IPS-11a (cell line): ENCODE results near the gene F10.
"Not testable (repeated sequence)": the region's sequence is repeated elsewhere in the genome, so short reads cannot be mapped to it uniquely, and the experiment has no call there.

Experiments used
- H3K4me3 ChIP-seq: one replicate; pipeline ENCODE4 v1.5.1; 2013; ENCODE audit warnings: low read depth, low read length, control low read depth

Gene F10

DNA sequence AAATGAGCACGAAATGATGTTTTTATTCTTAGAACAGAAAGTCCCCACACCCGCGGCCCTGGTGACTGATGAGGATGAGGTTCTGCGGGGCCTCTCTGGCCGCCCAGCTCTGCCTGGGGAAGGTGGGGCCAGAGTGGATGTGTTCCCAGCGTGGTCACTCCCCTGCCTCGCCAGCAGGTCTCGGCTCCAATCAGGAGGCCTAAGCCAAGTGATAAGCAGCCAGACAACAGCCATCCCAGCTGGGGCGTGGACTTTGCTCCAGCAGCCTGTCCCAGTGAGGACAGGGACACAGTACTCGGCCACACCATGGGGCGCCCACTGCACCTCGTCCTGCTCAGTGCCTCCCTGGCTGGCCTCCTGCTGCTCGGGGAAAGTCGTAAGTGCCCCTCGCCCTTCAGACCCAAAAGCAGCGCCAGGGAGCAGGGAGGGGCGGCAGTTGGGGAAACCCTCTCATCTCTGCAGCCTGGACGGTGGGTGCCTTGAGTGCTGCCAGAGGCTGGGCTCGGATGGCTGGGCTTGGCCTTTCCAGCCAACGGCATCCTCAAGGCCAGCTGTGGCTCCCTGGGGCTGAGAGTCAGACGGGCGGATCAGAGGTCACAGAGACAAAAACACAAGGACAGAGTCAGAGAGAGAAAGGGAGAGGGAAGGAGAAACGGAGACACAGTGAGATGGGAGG lies at the start of gene F10:
Gene F10, plus strand, starts transcription at position 250 of the 676 bp plus-strand sequence. Its CDS starts 57 bp downstream, at position 307.
- no peak within 1 kb of the TSS for H3K4me3 ChIP-seq

DNA sequence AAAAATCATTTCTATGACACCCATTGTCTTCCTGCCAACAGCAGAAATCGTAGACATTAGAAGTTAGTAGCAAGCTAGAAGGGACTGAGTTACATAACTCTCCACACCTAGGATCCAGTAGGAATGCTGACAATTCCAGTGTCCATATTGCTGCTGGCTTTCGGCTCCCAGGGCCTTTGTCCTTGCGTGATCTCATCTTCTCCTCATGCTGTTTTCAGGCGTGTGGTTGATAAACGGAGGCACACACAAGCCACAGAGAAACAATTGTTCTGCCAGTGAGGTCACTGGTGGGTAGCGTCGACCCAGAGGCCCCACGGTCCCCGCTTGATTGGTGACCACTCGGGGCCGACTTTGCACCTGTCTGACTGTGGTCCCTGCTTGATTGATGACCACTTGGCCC lies 48.7 kb upstream of the F10 start:
- H3K4me3 ChIP-seq, result no peak overlapping the region

DNA sequence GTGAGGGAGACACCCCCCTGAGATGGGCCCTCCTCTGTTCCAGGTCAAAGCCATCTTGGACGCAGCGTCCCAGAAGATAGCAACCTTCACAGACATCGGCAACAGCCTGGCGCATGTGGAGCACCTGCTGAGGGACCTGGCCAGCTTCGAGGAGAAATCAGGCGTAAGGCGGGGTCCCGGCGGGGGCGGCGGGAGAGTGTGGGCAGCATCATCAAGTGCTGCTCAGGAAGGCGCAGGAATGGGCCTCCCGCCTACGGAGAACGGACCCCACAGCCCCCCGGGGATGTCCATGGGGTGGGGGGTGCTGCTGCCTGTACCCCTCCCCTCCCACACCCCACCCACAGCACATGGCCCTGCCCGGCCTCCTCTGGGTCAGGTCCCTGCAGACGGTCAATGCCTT lies 48.2 kb upstream of the F10 start:
- no peak overlapping the region for H3K4me3 ChIP-seq

DNA sequence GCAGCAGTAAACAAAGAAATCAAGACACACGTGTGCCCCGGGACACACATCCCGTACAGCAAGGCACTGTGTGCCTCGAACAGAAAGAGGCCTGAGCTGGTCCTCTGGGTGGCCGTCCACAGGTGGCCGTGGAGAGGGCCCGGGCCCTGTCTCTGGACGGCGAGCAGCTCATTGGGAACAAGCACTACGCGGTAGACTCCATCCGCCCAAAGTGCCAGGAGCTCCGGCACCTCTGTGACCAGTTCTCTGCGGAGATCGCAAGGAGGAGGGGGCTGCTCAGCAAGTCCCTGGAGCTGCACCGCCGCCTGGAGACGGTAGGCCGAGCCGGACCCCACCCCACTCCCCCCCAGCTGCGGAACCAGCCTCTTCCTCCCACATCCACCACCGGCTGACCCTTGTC lies 47.7 kb upstream of the F10 start:
- H3K4me3 ChIP-seq, result no peak overlapping the region

DNA sequence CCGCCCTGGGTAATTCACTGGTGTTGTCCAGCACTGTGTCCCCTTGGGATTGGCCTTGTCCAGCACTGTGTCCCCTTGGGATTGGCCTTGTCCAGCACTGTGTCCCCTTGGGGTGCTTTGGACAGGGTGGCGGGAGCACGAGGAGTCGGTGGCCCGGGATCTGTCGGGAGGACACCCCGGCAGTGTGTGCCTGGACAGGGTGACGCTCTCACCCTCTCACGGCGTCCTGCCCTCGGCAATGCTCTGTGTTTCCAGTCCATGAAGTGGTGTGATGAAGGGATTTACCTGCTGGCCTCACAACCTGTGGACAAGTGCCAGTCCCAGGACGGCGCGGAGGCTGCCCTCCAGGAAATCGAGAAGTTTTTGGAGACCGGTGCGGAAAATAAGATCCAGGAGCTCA lies 46.9 kb upstream of the F10 start:
- H3K4me3 ChIP-seq, result no peak overlapping the region

DNA sequence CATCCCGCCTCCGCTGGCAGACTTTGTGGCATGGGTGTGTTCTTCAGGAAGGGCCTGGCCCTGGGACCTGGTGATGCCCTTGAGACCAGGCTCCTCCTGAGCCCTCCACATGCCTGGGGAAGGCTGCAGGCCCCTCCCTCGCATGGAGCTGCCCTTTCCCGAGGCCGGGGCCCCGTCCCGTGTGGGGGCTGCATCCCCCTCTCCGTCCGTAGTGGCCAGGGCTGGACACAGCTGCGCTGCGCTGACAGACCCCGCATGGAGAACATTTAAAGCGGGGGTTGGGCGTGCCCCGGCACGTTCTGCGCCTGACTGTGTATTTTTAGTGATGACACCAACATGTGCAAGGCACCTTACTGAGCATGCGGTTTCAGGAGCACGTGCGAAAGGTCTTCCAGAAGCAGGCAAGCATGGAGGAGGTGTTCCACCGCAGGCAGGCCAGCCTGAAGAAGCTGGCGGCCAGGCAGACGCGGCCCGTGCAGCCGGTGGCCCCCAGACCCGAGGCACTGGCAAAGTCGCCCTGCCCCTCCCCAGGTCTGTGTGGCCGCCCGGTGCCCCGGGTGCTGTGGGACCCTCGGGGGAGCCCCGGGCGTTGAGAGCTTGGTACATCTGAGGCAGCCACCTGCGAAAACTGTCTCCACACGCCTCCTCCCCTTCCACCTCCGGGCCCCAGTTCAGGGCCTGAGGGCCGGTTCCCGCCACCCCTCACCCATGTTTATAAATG lies 45.8 kb upstream of the F10 start:
- no peak overlapping the region for H3K4me3 ChIP-seq

DNA sequence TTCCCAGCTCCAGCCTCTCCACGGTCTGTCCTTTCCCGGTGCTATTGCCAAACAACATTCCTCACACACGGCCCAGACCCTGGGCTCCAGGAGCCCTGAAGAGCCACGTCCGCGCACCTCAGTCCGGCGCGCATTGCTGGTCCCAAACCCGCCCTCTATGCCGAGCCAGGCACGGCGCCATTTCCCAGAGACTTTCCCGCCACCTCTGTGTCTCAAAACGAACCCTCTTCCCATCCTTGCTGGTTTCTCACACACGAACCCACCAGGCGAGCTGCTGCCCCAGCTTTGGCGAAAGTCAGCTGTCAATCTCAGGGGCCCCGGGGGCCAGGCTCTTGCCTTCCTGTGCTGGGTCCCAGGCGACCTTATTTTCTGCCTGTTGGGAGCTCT lies 45.0 kb upstream of the F10 start:
- H3K4me3 ChIP-seq, result no peak overlapping the region

DNA sequence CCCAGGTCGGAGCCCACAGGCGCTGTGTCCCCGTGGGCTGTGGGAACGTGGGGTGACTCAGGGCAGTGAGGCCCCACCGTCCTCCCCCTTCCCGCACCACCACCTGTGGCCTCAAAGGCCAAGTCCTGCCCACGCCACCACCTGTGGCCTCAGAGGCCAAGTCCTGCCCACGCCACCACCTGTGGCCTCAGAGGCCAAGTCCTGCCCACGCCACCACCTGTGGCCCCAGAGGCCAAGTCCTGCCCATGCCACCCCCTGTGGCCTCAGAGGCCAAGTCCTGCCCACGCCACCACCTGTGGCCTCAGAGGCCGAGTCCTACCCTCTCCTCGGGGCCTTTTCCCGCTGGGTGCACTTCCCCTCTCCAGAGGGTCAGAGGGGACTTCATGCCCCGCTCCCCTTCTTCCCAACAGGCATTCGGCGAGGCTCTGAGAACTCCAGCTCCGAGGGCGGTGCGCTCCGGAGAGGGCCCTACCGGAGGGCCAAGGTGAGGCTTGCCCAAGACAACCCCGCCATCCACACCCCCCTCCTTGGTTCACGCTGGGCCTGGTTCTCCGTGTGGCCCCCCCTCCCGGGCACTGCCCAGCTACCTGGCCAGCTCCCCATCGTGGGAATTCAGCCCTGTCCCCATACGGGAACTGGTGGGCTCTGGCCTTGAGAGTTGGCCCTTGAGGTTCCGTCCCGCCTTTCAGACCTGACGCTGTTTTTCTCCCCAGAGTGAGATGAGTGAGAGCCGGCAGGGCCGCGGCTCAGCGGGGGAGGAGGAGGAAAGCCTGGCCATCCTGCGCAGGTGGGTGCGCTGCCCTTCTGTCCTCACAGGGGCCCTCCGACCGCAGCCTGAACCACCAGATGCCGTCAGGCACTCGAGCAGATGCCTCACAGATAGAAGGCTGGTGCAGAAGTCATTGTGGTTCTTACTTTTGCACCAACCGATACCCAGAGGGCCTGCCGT lies 44.4 kb upstream of the F10 start:
- no peak overlapping the region for H3K4me3 ChIP-seq

DNA sequence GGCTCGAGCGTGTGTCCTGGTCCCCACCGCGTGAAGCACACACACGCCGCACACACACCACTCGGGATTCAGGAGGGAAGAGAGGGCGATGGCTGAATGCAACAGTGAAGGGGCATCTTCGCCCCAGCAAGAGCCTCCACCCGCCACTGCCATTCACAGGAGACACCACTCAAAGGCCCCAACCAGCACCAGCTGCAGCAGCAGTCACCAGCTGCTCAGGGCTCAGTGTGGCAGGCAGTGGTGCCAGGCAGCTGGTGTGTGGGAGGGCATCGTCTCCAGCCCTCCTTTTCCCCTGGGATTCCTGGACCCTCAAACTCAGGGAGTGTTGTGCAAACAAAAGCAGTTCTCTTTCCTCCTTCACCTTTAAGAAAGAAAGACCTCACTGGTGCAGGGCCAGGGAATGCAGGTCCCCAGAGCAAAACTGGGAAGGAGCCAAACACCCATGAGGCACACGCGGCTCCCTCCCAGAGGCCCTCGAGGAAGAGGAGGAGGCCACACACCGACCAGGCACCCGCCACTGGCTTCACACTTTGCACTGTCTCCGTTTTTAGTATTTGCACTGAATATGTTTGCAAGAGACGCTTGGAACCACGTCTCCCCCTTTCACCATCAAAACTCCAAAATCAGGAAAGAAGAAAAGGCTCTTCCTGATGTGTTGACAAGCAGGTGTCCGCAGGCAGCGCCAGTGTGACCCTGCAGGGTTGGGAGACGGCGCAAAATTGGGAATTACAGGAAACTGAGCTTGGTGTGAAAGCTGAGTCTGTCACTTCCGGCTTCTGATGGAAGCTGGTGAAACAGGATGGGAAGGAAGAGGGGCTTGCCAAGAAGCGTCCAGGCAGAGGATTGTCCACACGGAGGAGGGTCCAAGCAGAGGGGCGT lies 43.5 kb upstream of the F10 start:
- no peak overlapping the region for H3K4me3 ChIP-seq

DNA sequence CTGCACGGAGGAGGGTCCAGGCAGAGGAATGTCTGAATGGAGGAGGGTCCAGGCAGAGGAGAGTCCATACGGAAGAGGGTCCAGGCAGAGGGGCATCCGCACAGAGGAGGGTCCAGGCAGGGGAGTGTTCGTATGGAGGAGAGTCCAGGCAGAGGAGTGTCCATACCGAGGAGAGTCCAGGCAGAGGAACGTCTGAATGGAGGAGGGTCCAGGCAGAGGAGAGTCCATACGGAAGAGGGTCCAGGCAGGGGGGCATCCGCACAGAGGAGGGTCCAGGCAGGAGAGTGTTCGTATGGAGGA lies 42.9 kb upstream of the F10 start:
- not testable (repeated sequence) for H3K4me3 ChIP-seq

DNA sequence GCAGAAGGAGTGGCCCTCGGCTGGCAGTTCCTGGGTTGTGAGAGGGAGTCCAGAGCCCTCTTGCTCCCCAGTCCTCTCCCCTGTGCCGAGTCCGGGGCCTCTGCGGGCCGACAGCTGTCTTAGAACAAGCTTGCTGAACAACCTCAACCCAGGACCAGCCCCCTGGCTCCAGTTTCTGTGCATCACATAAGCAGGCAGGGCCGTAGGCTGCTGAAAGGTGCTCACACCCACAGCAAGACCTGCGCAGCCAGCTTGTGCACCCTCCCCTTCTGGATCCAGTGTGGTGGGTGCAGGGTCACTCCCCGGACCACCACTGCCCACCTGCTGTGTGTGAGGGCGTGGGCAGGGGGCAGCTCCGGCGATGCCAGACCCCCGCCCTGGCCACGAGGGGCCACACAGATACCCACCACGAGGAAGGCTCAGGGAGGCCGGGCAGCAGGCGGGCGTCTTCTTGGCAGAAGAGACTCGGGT lies 42.2 kb upstream of the F10 start:
- H3K4me3 ChIP-seq, result no peak overlapping the region

DNA sequence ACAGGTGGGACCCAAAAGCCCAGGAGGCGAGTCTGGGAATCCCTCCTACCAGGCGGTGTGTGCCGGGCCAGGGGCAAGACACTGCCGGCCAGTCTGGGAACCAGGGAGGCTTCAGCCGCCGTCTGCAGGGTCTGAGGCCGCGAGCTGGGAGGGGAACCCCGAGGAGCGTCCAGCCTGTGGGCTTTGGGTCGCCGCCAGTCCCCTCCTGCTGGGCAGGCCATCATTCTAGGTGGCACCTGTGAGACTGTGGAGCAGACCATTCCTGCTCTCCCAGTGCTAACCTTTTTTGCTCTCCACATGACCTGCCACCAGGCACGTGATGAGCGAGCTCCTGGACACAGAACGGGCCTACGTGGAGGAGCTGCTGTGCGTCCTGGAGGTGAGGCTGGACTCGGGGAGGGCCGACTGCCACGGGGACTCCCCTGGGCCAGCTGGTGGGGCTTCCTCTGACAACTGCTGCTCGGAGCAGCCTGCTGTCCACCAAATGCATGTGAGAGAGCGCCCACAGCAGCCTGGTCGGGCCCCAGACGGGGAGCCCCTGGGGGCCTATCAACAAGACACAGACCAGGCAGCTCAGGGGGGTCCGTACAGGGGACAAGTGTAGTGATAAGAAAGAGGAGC lies 41.6 kb upstream of the F10 start:
- no peak overlapping the region for H3K4me3 ChIP-seq

DNA sequence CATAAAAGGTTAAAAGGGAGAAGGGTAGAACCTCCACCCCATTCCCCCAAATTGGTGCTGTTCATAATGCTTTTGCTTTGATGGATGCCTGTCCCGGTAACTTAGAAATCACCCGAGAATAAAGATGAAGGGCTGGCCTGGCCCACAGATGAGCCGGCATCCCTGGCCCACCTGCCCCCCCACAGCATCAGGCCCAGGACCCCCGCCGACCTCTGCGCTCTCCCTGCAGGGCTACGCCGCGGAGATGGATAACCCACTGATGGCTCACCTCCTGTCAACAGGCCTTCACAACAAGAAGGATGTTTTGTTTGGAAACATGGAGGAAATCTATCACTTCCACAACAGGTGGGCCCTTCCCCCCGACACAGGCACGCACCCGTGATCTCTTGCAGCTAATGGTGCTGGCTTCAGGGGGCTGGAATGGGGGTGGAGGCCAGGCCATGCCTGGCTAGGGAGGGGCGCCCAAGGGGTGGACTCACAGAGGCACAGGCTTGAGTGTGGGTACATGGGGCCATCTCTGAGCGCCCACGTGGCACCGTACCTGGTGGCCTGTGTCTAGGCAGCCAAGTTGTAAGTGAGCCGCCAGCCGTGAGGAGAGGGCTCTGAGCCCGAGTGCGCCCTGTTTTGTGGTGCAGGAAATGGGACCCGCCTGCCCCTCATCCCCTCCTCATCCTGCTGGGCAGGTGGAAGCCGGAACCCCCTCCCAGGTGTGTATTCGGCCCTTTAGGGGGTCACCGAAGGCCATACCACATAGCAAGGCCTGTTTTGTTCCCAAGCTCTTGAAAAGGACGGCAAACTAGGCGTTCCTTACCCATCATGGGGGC lies 40.2 kb upstream of the F10 start:
- H3K4me3 ChIP-seq, result no peak overlapping the region

DNA sequence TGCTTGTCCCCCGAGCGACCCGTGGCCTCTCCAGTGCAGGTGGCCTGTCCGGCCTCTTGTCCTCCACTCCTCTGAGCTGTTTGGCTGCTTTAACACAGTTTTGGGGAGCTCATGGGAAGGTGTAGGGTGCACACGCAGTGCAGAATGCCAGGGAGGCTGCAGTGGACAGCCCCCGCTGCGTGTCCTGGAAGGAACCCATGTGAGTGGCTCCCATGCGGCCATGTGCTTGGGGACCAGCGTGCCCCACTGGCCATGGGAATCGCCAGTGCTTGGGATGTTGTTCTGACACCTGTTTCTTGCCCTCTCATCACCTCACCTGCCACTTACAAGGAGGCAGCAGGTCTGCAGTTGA lies 39.6 kb upstream of the F10 start:
- H3K4me3 ChIP-seq, result no peak overlapping the region

DNA sequence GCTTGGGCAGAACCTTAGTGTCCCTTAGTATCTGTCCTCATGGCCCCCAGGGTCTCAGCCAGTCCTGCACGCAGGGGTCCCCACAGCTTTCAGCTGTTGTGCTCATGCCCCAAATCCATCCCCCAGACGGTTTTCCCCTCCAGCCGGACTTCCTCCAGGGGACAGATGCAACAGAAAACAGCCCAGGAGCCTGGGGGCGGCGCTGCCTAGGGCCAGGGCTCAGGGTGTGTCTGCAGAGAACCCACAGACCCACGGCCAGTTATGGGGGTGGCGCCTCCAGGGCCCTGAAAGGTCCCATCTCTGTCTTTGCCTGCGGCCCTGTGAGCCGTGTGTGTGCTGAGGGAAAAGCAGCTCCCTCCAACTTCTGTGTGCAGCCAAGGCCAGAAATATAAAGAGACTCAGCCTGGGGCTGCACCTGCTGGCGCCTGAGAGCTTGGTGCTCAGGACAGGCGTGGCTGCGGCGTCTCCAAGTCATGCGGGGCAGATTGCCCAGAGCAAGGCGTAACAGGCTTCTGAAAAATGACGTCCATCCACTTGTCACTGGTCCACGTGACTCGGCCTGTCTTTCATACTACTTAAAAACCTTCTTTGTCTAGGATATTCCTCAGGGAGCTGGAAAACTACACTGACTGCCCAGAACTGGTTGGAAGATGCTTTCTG lies 39.1 kb upstream of the F10 start:
- H3K4me3 ChIP-seq, result no peak overlapping the region

DNA sequence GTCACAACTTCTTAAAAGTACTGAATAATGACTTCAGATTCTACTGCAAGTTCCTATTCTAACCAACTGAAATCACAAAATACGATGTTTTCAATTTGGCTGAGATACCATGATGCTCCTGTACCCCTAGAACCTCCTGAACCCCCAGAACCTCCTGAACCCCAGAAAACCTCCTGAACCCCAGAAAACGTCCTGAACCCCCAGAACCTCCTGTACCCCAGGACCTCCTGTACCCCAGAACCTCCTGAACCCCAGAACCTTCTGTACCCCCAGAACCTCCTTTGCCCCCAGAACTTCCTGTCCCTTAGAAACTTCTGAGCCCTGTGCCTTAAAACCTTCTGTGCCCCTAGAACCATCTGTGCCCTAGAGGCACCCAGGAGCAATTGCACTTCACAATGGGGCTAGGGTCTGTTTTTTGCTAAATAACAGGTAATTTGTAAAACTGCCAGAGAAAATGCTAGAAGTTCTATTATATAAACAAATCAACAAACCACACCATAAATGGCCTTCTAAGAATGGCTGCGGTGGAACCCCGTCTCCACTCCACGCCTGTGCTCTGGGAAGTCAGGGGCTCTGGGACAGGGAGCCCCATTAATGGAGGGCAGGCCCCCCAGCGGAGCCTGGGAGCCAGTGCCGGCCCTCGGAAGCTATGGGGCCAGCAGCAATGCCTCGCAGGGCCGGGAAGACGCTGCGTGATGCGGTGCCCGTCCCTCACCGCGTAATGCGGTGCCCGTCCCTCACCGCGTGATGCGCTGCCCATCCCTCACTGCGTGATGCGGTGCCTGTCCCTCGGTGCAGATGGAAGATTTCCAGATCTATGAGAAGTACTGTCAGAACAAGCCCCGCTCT lies 38.3 kb upstream of the F10 start:
- no peak overlapping the region for H3K4me3 ChIP-seq

DNA sequence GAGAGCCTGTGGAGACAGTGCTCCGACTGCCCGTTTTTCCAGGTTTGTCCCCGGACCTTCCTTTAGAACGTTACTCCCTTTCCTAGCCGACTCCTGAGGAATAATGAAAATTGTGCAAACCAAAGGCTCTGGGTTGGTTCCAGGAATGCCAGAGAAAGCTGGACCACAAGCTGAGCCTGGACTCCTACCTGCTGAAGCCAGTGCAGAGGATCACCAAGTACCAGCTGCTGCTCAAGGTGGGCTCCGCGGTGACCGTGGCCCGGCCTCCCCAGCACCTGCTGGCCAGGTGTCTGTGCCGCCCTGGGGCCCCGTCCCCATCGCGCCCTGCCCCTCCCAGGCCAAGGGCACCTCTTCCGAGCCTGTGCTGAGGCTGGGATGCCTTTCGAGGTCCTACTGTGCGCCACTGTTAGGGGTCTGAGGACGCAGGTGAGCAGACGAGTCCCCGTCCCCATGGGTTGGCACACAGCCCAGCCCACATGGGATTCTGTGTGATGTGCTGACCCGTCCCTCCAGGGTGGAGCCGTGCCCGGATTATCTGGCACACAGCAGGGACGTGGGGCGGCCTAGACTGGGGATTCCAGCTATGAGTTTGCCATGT lies 37.6 kb upstream of the F10 start:
- no peak overlapping the region for H3K4me3 ChIP-seq
